ENCODE results near the gene AMN.

AMN gene

DNA sequence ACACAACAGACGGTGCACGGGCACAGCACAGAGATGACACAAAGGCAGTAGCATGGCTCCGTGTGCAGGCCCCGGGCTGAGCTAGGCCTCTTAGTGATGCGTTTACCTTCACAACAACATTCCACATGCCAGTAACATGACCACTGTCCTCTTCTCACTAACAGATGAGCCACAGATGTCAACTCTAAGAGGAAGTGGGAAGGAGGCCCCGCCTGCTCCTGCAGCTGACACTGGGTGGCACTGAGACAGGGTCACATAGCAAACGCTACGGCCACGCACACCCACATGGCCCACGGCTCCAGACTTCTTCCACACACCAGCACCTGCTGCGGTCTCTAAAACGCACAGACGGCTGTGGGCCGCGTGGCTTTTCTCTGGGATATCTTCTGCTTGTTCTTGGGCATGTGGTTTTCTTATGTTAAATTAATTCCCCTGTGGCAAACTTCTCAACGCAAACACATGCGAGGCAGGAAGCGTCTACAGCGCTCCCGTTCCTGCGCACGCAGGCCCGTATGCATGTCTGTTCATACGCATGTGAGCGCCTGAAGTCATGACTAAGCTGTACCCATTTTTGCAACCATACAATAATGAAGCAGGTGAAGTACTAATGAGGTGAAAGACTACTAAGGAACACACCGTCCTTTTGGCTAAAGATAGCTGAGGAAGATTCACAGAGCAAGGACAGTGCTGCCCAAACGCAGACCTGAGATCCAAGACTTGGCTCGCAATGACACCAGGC, 26.8 kb downstream of the AMN start:
- TF ChIP-seq CTCF (IDR thresholded peaks at IDR 0.05; ENCODE audit: borderline replicate concordance, insufficient read depth, low read depth, low read length) = no peak

GRCh38 chr14:102949801-102950451, 27.5 kb downstream of the AMN start:
- TF ChIP-seq CTCF (IDR thresholded peaks at IDR 0.05; ENCODE audit: borderline replicate concordance, insufficient read depth, low read depth, low read length) = no peak
- no peak overlapping the region for H3K4me3 ChIP-seq (ENCODE audit: low read depth, low read length)

More for the DNA sequence above, 26.8 kb downstream of the AMN start:
- no peak overlapping the region for H3K4me3 ChIP-seq (ENCODE audit: low read depth, low read length)

DNA sequence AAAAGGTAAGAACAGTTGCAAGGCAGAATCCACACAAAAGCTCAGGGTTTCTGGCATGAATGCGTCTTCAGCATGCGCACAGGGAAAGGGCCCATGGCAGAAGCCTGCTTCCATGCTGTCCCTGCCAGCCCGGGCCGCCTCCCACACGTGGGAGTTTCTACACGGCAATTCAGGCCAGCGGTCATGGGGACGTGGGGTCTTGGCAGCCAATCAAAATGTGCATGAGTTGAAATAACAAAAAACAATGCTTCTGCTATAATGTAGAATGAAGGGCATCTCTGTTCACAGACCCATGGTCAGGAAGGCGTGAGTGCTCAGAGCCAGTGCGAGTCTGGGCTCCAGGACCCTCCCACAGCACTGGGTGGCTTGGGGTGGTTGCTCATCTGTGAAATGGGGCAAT, 28.6 kb downstream of the AMN start:
- TF ChIP-seq CTCF (IDR thresholded peaks at IDR 0.05; ENCODE audit: borderline replicate concordance, insufficient read depth, low read depth, low read length) = no peak
- H3K4me3 ChIP-seq (ENCODE audit: low read depth, low read length) = no peak overlapping the region

- H3K4me3 ChIP-seq (ENCODE audit: low read depth, low read length) = no peak overlapping the region
- TF ChIP-seq CTCF (IDR thresholded peaks at IDR 0.05; ENCODE audit: borderline replicate concordance, insufficient read depth, low read depth, low read length) = no peak
Observed at GRCh38 chr14:102951799-102952198, 29.3 kb downstream of the AMN start.

DNA sequence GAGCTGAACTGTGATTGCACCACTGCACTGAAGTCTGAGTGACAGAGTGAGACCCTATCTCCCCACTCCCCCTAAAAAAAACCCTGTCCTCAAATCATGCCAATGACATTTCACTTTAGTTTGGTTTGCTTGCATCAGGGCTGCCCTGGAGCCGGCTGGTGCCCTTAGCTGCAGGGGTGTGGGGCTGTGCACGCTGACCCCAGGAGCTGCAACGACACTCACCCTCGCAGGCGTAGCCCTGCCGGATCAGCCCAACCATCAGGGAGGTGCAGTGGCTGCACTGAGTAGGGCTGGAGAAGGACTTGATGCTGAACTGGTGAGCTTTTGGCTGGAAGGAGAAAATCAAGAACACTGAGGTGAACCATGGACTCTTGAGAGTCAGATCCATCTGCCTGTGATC, 29.8 kb downstream of the AMN start:
- no peak for TF ChIP-seq CTCF (IDR thresholded peaks at IDR 0.05; ENCODE audit: borderline replicate concordance, insufficient read depth, low read depth, low read length)
- no peak overlapping the region for H3K4me3 ChIP-seq (ENCODE audit: low read depth, low read length)

DNA sequence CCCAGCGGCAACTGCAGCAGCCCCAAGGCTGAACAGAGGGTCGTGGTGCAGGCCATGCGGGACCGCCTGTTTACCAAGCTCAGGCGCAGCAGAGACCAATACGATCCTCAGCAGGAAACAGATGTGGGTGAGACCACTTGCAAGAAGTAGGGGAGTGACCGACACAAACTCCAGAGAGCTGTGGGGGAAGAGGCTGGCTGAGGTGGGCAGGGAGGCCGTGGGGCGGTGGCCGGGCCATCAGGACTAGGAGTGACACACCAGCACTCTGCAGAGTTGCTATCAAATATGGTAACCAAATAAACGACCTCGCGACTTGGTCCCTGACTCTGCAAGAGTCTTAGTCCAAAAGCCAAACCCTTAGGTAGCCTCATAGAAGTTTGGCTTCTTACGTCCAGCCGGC, 30.6 kb downstream of the AMN start:
- no peak for TF ChIP-seq CTCF (IDR thresholded peaks at IDR 0.05; ENCODE audit: borderline replicate concordance, insufficient read depth, low read depth, low read length)

More for the DNA sequence above, 30.6 kb downstream of the AMN start:
- no peak overlapping the region for H3K4me3 ChIP-seq (ENCODE audit: low read depth, low read length)

All from GM12875 (cell line).